ENCODE data around the gene TMEM204.

The TMEM204 gene

GRCh38 chr16:1530883-1531637 is 2.4 kb upstream of the TMEM204 start:
- H3K27ac ChIP-seq: no peak overlapping the region
- no peak for TF ChIP-seq ZFX (IDR thresholded peaks at IDR 0.05; ENCODE audit: borderline replicate concordance)
- TF ChIP-seq, protein P1, sequence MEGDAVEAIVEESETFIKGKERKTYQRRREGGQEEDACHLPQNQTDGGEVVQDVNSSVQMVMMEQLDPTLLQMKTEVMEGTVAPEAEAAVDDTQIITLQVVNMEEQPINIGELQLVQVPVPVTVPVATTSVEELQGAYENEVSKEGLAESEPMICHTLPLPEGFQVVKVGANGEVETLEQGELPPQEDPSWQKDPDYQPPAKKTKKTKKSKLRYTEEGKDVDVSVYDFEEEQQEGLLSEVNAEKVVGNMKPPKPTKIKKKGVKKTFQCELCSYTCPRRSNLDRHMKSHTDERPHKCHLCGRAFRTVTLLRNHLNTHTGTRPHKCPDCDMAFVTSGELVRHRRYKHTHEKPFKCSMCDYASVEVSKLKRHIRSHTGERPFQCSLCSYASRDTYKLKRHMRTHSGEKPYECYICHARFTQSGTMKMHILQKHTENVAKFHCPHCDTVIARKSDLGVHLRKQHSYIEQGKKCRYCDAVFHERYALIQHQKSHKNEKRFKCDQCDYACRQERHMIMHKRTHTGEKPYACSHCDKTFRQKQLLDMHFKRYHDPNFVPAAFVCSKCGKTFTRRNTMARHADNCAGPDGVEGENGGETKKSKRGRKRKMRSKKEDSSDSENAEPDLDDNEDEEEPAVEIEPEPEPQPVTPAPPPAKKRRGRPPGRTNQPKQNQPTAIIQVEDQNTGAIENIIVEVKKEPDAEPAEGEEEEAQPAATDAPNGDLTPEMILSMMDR (IDR thresholded peaks at IDR 0.05): no peak

DNA sequence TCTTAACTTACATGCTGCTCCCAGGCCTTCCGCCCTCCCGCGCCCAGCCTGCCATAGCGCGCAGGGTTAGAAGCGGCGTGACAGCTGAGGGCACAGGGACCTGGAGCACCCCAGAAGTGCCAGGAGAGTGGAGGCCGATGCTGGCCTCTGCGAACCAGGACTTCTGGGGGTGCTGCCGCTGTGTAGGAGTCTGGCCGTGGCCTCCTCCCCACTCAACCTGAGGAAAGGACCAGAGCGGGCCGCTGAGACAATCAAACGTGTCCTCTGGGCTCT is 1.9 kb upstream of the TMEM204 start:
- H3K27ac ChIP-seq: no peak overlapping the region
- TF ChIP-seq ZFX (IDR thresholded peaks at IDR 0.05; ENCODE audit: borderline replicate concordance): no peak
- TF ChIP-seq, protein P1 (IDR thresholded peaks at IDR 0.05): no peak

DNA sequence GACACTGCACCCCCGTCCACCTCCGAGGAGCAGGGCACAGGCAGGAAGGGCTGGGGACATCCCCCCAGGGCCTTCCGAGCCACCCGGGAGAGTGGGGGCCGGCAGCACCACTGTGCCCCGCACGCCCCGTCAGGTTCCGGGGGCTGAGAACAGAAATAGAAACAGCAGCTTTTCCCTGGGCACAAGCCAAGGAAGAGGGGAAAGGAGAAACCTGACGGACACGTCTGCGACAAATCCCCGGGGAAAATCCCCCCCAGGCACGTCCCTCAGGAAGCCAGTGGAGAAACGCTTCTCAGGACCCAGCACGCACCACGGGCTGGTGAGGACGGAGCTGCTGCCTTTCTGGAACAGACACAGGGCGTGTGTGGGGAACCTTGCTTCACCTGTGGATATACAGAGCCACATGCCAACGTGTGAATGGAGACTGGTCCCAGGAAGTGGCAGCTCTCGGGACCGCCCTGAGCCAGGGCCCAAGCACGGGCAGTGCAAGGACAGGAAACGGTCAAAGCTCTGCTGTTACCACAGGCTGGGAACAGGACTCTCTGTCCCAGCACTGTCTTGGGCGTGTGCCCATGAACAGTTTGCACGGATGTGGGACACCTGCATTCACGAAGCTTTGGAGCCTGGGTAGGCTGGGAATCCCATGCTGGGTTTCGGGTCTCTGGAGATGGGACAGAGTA is 1.2 kb upstream of the TMEM204 start:
- TF ChIP-seq, protein P1 (IDR thresholded peaks at IDR 0.05): no peak
- TF ChIP-seq ZFX (IDR thresholded peaks at IDR 0.05; ENCODE audit: borderline replicate concordance): no peak
- H3K27ac ChIP-seq: no peak overlapping the region

- H3K27ac ChIP-seq: no peak overlapping the region
- TF ChIP-seq, protein P1 (IDR thresholded peaks at IDR 0.05): no peak
- no peak for TF ChIP-seq ZFX (IDR thresholded peaks at IDR 0.05; ENCODE audit: borderline replicate concordance)
Observed at GRCh38 chr16:1532771-1533170, 695 bp upstream of the TMEM204 start.

DNA sequence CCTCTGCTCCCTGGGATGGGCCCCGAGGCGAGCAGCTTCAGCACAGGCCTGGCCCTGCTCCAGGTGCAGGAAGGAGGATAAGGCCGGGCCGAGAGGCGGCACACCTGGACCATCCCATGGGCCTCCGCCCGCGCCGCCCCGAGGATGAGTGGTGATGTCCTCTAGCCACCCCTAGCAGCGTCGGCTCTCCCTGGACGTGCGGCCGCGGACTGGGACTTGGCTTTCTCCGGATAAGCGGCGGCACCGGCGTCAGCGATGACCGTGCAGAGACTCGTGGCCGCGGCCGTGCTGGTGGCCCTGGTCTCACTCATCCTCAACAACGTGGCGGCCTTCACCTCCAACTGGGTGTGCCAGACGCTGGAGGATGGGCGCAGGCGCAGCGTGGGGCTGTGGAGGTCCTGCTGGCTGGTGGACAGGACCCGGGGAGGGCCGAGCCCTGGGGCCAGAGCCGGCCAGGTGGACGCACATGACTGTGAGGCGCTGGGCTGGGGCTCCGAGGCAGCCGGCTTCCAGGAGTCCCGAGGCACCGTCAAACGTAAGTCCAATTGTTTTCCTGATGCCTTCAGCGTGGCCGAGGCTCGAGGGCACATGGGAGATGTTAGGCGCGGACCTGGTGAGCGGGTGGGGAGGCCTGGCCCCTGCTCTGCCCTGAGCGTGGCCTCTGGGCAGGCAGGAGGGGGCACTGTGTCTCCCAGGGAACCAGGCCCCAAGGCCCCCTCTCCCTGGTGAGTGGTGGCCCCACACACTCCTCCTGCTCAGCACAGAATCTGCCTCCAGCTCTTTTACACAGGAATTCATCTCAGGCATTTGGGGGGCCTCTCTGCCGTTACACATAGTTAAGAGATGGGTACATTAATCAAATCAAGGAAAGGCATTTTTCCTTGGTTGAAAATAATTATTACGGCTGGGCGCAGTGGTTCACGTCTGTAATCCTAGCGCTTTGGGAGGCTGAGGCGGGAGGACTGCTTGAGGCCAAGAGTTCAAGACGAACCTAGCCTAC is 855 bp downstream of the TMEM204 start:
- no peak overlapping the region for H3K27ac ChIP-seq

GRCh38 chr16:1535391-1536291 is 2.2 kb downstream of the TMEM204 start:
- TF ChIP-seq ZFX (IDR thresholded peaks at IDR 0.05; ENCODE audit: borderline replicate concordance): no peak
- TF ChIP-seq, protein P1 (IDR thresholded peaks at IDR 0.05): no peak

More for the DNA sequence above, 855 bp downstream of the TMEM204 start:
- TF ChIP-seq, protein P1 (IDR thresholded peaks at IDR 0.05): no peak
- no peak for TF ChIP-seq ZFX (IDR thresholded peaks at IDR 0.05; ENCODE audit: borderline replicate concordance)

More at GRCh38 chr16:1535391-1536291, 2.2 kb downstream of the TMEM204 start:
- no peak overlapping the region for H3K27ac ChIP-seq

Data from 22Rv1 (cell line).